A204.1 (cell line): ENCODE data around the gene COL23A1.
"Not testable (repeated sequence)": the region's sequence is repeated elsewhere in the genome, so short reads cannot be mapped to it uniquely, and the experiment has no call there.

ENCODE experiments used
- FAIRE-seq: peaks from 2 replicates; lab custom pipeline; 2012; peaks lifted over from hg19 to GRCh38; lab: Jason Lieb, UNC

The COL23A1 gene

GRCh38 chr5:178504340-178504960, 85.7 kb downstream of the COL23A1 start:
- FAIRE-seq, result no peak

- no peak for FAIRE-seq
Observed at GRCh38 chr5:178502401-178503100, 87.6 kb downstream of the COL23A1 start.

- FAIRE-seq, result no peak
Observed at GRCh38 chr5:178499352-178499751, 90.8 kb downstream of the COL23A1 start.

GRCh38 chr5:178496642-178497041, 93.6 kb downstream of the COL23A1 start:
- FAIRE-seq, result no peak

- no peak for FAIRE-seq
Observed at GRCh38 chr5:178496214-178496613, 94.0 kb downstream of the COL23A1 start.

- FAIRE-seq, result no peak
Observed at GRCh38 chr5:178495706-178496105, 94.5 kb downstream of the COL23A1 start.

GRCh38 chr5:178492278-178492677, 97.9 kb downstream of the COL23A1 start:
- FAIRE-seq, result no peak

GRCh38 chr5:178490935-178491652, 99.1 kb downstream of the COL23A1 start:
- FAIRE-seq, result no peak

- FAIRE-seq, result no peak
Observed at GRCh38 chr5:178489271-178489976, 100.8 kb downstream of the COL23A1 start.

- no peak for FAIRE-seq
Observed at GRCh38 chr5:178488696-178489095, 101.5 kb downstream of the COL23A1 start.

GRCh38 chr5:178487911-178488600, 102.1 kb downstream of the COL23A1 start:
- no peak for FAIRE-seq

GRCh38 chr5:178486878-178487512, 103.2 kb downstream of the COL23A1 start:
- not testable (repeated sequence) for FAIRE-seq

- no peak for FAIRE-seq
Observed at GRCh38 chr5:178486239-178486641, 104.0 kb downstream of the COL23A1 start.

GRCh38 chr5:178483620-178484019, 106.6 kb downstream of the COL23A1 start:
- no peak for FAIRE-seq

GRCh38 chr5:178479261-178479660, 110.9 kb downstream of the COL23A1 start:
- no peak for FAIRE-seq

- FAIRE-seq, result no peak
Observed at GRCh38 chr5:178478370-178478769, 111.8 kb downstream of the COL23A1 start.

- FAIRE-seq, result no peak
Observed at GRCh38 chr5:178477802-178478201, 112.4 kb downstream of the COL23A1 start.

- no peak for FAIRE-seq
Observed at GRCh38 chr5:178476972-178477754, 113.0 kb downstream of the COL23A1 start.

GRCh38 chr5:178476531-178476930, 113.7 kb downstream of the COL23A1 start:
- FAIRE-seq, result no peak

- no peak for FAIRE-seq
Observed at GRCh38 chr5:178475422-178475821, 114.8 kb downstream of the COL23A1 start.
